GM23248 (cell line): Measurements from ENCODE around the gene TANK.

Experiments
- EZH2 ChIP-seq: fragments of 200-600 bp; sonication (generic); IDR thresholded peaks from 2 replicates; pipeline ENCODE4 v1.6.1; 2018; ENCODE audit warnings: antibody characterized with exemption, mild to moderate bottlenecking; ENCODE audit not compliant: insufficient read depth, poor library complexity, severe bottlenecking
- EZH2phosphoT487 ChIP-seq: fragments of 200-600 bp; sonication (generic); IDR thresholded peaks from 2 replicates; pipeline ENCODE4 v1.6.1; 2018; ENCODE audit warnings: antibody characterized with exemption, moderate library complexity, mild to moderate bottlenecking, low read depth; ENCODE audit not compliant: insufficient read depth

- TF ChIP-seq EZH2 (no peak), EZH2phosphoT487 (no peak)
Observed at GRCh38 chr2:161246281-161246680, 86.1 kb downstream of the TANK start.
